T-helper 1 cell (primary cell): Measurements from ENCODE around the gene MRPL2.
"Not testable (repeated sequence)": the region's sequence is repeated elsewhere in the genome, so short reads cannot be mapped to it uniquely, and the experiment has no call there.

Experiments used
- DNase-seq, 5 donors: peaks; one replicate each; pipeline ENCODE4 v3.0.0-alpha.2; 2012 to 2020

The MRPL2 gene

DNA sequence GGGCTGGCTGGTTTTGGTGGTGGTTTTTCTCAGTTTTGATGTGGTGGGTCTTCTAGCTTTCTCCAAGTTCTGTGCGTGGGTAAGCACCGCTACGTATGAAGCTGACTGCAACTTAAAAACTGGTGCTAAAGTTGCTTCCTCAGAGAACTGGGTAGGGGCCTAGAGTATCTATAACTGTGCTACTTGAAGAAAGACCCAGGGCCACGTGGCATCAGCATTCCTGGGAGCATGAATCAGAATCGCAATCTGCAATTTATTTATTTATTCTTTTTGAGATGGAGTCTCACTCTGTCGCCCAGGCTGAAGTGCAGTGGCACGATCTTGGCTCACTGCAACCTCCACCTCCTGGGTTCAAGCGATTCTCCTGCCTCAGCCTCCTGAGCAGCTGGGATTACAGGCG, 22.7 kb upstream of the MRPL2 start:
- not testable (repeated sequence) for DNase-seq

GRCh38 chr6:43081043-43081442, 21.8 kb upstream of the MRPL2 start:
- DNase-seq = no peak

- DNase-seq = no peak
These were observed 19.5 kb upstream of the MRPL2 start for GRCh38 chr6:43078691-43079090.

GRCh38 chr6:43077981-43078511, 18.8 kb upstream of the MRPL2 start:
- no peak for DNase-seq

DNA sequence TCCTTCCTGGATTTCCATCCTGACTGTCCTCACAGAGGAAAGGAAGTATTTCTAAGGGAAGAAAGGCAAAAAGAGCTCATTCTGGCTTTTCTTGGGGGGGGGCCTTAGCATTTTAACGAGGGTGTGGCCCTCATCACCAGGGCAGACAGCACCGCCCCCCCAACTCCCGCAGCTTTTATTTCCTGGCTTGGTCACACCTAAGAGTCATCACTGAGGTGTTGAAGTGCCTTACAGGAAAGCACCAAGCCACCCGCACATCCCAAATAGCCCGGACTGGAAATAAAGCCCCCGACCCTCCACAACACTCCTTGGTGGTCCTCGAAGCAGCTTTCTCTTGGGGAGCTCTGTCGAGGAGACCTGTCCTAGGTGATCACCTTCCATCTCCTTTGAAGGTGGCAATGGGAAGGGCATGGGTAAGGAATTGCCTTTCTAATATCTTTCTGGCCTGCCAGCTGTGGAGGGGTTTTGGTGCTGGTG, 18.1 kb upstream of the MRPL2 start:
- no peak for DNase-seq

DNA sequence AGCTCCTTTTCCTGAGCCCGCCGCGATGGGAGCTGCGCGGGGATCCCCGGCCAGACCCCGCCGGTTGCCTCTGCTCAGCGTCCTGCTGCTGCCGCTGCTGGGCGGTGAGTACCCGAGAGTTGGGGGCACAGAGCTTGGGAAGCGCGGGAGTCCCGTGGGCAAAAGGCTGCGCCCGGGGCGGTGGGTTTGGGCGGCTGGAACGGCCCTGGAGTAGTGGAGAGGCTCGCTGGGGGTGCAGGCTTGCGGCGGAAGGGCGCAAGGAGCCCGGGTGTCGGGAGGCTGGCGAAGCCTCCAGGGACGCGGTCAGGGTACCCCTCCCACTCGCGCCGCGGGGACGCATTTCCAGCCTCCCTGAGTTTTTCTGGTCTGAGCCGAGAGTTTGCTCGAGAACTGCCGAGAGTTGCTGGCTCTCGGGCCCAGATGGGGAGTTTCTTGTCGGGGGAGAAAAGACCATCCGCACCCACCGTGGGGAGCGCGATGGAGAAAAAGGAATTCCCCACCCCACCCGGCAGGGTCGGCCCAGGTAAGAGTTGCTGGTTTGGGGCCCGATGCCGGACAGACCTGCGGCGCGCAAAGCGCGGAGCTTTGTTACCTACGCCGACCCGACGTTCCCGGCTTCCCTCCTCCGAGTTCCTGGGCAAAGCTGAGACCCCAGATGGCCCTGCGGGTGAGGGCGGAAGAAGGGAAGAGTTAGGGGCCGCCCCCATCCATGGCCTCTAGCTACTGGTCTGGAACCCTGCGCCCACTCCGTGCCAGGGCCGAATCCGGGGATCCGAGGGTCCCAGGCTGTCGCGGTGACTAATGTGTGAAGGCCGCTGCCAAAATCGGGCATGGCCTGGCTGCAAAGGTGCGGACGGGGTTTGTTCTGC, 17.5 kb upstream of the MRPL2 start:
- no peak for DNase-seq

DNA sequence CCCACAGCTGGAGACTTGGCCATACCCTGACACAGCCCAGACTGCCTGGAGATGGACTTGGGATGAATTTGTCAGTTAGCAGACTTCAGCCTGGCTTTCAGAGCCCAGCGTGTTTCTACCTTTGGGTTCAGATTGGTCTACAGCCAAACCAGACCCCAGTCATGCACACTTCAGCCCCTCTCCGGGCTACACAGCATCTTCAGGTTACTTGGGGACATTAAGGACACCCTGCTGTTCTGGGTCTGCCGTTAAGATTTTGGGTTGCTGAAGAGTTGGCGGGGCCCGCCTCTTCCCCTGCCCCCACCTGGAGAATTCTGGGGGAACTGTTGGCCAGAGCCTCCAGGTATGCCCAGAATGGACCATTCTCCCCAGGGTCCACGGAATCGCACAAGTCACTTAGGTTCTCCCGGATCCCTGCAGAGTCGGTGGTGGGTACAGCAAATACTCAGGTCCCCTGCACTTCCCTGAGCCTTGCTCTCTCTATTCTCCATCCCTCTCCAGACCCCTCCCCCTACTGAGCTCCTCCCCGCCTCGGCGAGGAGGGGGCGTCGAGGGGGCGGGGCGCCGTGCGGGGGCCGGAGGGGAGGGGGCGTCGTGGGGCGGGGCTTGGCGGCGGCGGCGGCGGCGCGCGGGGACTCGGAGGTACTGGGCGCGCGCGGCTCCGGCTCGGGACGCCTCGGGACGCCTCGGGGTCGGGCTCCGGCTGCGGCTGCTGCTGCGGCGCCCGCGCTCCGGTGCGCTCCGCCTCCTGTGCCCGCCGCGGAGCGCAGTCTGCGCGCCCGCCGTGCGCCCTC, 16.6 kb upstream of the MRPL2 start, which contains the start of gene PTK7:
Gene PTK7, plus strand, starts transcription at position 645 of the 794 bp plus-strand sequence. CDS start 175 bp downstream, outside the sequence.
- no peak for DNase-seq

GRCh38 chr6:43074847-43075669, 15.8 kb upstream of the MRPL2 start:
- DNase-seq = no peak

DNA sequence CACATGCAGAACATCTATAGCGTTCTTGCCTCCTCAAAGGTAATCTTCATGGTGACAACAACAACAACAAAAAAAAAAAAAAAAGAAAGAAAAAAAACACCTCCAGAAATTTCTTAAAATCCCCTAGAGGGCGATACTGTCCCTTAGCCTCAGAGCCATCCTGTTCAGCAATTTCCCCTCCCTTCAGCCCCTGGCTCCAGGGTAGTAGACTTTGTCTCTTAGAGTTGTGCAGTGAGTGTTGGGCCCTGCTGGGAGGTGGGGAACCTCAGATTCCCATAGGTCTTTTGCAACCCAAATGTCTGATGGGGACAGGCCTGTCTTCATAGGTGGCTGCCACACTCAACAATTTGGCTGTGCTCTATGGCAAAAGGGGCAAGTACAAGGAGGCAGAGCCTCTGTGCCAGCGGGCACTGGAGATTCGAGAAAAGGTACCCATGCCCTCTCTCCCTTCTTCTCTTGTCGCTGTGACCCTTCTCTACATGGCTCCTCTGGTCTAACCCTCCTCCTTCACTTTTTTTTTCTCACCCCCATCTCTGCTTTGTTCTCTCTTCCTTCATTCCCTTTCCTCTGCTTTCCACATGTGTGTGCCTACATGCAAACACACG, 10.9 kb upstream of the MRPL2 start:
- DNase-seq = peak in 1 of 5 donors; percentile 56

DNA sequence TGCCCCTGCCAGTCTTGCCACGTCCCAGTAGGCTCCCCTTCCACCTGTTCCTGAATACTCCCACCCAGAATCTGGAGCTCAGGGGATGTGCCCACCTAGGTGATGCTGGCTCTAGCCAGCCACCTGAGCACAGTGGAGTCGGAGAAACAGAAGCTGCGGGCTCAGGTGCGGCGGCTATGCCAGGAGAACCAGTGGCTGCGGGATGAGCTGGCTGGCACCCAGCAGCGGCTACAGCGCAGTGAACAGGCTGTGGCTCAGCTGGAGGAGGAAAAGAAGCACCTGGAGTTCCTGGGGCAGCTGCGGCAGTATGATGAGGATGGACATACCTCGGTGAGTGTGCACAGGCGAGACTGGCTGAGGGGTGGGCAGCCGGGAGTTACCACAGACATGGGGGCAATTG, 3.6 kb upstream of the MRPL2 start:
- DNase-seq = no peak

DNA sequence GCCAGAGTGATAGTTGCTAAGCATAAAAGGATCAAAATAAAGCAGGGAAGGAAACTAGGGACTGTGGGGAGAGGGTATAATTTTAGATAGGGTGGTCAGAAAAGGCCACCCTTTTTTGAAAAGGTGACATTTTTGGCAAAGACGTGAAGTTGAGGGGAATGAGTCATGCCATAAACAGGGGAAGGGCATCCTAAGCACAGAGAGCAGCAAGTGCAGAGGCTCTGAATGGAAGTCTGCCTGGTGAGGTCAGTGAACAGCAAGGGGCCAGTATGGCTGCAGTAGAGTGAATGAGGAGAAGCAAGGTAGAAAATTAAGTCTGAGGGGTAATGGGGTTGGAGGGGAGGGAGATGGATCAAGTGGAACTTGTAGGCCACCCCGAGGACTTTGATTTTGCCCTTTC, 2.6 kb upstream of the MRPL2 start:
- no peak for DNase-seq

DNA sequence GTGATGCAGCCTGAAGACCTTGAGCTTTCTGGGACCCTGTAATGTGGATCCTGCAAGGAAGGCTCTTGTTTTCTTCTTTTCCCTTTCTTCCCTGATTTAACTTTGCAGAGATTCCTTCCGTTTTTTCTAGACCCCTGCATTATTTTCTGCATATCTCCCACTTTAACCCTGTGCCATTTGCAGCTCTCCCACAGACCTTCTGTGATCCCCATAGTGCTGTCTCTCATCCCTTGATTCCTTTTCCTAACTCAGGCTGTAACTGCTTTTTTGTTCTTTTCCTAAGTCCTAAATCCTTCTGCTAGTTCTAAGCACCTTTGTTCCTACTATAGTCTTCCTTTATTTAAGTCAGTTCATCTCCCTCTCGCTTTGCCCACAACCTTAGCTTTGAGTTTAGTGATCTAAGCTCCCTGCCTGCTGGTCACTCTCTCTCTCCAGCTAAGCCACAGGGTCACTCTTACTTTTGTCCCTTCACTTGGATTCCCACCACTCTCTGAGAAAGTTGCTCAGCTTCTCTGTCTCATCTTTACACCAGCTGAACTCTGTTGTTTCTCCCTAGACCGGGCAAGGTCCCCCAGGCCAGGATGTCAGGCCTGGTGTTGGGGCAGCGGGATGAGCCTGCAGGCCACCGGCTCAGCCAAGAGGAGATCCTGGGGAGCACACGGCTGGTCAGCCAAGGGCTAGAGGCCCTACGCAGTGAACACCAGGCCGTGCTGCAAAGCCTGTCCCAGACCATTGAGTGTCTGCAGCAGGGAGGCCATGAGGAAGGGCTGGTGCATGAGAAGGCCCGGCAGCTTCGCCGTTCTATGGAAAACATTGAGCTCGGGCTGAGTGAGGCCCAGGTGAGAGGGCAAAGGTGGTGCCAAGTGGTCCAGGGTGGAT, 1.8 kb upstream of the MRPL2 start:
- DNase-seq = no peak

GRCh38 chr6:43060034-43060754, 960 bp upstream of the MRPL2 start:
- DNase-seq = no peak

- DNase-seq = no peak
These were observed 703 bp downstream of the MRPL2 start for GRCh38 chr6:43058531-43058930.

DNA sequence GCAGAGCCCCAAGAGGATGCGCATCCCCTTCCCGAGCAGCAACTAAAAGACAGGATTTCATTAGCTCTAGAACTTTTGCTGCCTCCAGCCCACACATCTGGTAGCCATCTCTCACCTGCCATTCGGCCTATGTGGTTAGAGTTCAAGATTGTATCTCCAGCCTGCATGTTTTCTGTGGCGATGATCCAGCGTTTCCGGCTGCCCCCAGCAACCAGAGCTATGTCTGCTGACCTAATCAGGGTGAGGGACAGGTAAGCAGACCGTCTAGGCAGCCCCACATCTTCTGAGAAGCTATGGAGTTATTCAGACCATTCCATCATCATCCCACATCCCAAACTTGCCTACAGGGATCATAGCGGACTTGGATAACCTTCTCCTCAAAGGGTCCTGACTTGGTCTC, 3.3 kb downstream of the MRPL2 start:
- no peak for DNase-seq

- DNase-seq = no peak
These were observed 4.9 kb downstream of the MRPL2 start for GRCh38 chr6:43054206-43054943.

GRCh38 chr6:43053545-43054205, 5.6 kb downstream of the MRPL2 start, which contains the start of gene CUL7:
TSS of gene CUL7 (minus strand) at chr6:43053851. CDS start at chr6:43052788, 1,063 bp downstream.
- DNase-seq = peak; percentile 79 to 94 (median 84)

GRCh38 chr6:43052842-43053544, 6.2 kb downstream of the MRPL2 start:
- peak in 1 of 5 donors; percentile 18 for DNase-seq
